AG10803 (cell line): ENCODE data around the gene PITHD1.
"Not testable (repeated sequence)": the region's sequence is repeated elsewhere in the genome, so short reads cannot be mapped to it uniquely, and the experiment has no call there.

Experiments used
- DNase-seq: peaks from one replicate; pipeline ENCODE4 v3.0.0; 2010; ENCODE audit warnings: low read depth
- H3K4me3 ChIP-seq: 2 replicates; pipeline ENCODE4 v1.5.1; 2011; ENCODE audit warnings: mild to moderate bottlenecking, low read length, control low read depth
- TF ChIP-seq, protein P1 (sequence below): conservative IDR thresholded peaks from 2 replicates; pipeline ENCODE4 v1.5.1; 2011; ENCODE audit warnings: mild to moderate bottlenecking, low read length, control low read depth, inconsistent platforms

PITHD1 gene

DNA sequence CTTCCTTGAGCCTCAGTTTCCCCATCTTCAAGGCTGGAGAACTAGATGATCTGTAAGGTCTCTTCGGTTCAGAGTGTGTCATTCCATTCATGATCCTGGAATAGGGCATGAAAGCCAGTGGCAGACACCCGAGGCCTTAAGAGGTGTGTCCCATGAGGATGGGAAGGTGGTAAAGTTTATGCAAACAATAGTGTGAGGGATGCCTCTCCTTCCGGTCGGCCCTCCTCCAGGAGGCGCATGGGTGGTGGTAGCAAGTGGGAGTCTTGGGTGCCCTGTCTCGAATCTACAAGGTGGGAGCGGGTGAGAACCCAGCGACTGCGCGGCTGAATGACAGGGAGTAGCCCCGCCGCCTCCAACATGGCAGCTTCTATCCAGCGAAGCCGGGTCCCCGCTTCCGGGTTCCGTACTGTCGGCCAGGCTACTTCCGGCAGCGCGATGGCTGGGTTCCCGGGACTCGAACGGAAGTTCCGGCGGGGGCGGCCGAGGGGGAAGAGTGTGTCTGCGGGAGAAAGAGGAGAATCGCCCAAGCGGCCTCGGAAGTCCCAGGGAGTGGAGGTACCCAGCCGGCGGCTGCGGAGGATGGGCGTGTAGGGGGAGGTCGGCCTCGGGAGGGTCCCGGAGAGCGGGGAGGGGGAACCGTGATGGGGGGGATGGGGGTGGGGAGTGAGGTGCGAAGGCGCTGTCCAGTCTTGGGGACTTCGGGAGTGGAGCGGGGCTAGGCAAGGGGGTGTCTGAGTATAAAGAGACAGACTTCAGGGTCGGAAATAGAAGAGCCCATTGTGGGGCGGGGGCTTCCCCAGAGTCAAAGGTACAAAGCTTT is 12.7 kb downstream of the PITHD1 start, which contains the start of gene LYPLA2:
LYPLA2 (plus strand) TSS at position 450 of the 820 bp plus-strand sequence. CDS start 1,538 bp downstream, outside the sequence.
- TF ChIP-seq, protein P1, sequence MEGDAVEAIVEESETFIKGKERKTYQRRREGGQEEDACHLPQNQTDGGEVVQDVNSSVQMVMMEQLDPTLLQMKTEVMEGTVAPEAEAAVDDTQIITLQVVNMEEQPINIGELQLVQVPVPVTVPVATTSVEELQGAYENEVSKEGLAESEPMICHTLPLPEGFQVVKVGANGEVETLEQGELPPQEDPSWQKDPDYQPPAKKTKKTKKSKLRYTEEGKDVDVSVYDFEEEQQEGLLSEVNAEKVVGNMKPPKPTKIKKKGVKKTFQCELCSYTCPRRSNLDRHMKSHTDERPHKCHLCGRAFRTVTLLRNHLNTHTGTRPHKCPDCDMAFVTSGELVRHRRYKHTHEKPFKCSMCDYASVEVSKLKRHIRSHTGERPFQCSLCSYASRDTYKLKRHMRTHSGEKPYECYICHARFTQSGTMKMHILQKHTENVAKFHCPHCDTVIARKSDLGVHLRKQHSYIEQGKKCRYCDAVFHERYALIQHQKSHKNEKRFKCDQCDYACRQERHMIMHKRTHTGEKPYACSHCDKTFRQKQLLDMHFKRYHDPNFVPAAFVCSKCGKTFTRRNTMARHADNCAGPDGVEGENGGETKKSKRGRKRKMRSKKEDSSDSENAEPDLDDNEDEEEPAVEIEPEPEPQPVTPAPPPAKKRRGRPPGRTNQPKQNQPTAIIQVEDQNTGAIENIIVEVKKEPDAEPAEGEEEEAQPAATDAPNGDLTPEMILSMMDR, result no peak
- DNase-seq, result peak; percentile 87

DNA sequence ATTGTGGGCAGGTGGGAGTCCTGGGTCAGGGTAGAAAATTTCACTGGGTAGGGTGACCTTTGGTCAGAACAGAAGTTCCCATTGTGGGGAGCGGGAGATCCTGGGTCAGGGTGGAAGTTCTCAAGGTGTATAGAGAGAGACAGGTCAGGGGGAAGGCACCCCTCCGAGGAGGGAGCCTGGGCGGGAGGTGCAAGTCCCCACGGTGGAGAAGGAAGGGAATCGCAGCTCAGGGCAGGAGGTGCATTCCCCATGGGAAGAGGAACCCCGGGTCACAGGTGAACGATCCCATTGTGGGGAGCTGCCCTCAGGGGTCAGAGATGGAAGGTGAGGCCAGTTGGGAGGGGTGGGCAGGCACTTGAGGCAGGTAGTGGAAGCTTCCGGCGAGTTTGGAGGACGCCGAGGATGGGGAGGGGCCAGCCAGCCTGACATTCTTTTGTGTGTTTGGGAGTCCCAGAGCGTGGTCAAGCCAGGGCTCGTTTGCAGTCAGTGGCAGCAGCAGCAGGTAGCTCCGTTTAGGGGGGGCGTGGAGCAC is 13.4 kb downstream of the PITHD1 start:
- DNase-seq, result no peak

More for the DNA sequence above, 12.7 kb downstream of the PITHD1 start, which contains the start of gene LYPLA2:
- H3K4me3 ChIP-seq, result peak within 1 kb of the TSS; percentile 92

DNA sequence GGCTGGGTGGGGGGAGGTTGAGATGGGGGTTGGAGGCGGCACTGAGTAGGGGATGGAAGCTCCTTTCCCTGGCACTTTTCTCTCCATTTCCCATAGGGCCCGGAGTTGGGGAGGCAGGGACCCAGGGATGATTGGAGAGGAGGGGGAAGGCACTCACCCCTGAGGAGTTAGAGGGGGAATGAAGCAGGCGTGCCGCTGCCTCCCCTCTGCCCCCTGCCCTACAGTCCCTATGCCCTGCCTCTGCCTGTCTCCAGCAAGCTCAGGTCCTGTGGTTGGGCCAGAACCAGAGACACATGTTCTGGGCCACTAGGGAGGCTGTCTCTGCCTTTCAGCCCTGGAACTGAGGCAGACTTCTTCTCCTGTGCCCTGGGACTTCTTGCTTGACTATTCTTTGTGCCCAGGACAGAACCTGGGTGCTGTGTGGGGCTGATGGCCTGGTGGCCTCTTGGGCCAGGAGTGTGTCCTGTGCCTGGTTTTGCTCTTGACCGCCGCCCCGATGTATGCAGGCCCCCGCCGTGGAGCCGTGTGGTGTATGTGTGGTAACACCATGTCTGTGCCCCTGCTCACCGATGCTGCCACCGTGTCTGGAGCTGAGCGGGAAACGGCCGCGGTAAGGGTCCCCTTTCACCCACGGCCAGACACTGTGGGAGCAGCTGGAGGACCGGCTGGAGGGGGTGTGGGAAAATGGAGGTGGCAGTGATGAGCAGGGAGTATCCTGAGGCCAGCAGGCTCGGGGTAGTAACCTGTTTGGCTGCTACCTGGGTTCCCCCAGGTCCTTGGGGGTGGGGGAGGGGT is 14.1 kb downstream of the PITHD1 start:
- peak overlapping the region; percentile 92 for H3K4me3 ChIP-seq
- TF ChIP-seq, protein P1, result no peak
- no peak for DNase-seq

More for the DNA sequence above, 13.4 kb downstream of the PITHD1 start:
- TF ChIP-seq, protein P1, result no peak
- H3K4me3 ChIP-seq, result peak overlapping the region; percentile 92

DNA sequence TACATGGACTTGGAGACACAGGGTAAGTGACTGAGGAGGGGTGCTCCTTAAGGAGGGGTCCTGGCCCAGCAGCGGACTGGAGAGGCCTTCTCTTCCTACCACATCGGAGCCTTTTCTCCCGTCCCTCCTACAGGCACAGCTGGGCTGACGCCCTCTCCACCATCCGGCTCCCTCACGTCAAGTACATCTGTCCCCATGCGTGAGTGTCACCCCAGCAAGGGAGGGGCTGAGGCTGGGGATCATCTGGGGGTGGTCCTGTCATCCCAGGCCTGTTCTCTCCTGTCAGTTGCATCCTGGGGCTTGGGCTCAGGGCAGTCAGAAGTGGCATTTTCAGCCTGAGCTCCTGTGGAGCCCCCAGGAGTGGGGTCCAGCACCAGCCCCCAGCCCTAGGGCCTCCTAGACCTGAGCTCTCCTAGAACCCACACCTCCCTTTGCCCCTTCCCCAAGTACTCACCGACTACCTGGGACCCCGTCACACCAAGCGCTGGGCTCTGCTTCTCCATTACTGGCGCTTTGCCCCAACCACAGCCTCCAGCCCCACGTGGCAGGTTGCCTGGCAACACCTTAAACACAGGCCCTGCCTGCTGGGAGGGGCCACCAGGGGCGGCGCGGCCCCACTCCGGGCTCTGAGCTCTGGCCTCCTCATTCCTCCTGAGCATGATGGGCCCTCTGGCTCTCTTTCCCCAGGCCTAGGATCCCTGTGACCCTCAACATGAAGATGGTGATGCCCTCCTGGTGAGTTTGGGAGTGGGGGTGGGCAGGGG is 15.0 kb downstream of the PITHD1 start:
- peak; percentile 34 for DNase-seq
- TF ChIP-seq, protein P1, result no peak
- H3K4me3 ChIP-seq, result no peak overlapping the region

DNA sequence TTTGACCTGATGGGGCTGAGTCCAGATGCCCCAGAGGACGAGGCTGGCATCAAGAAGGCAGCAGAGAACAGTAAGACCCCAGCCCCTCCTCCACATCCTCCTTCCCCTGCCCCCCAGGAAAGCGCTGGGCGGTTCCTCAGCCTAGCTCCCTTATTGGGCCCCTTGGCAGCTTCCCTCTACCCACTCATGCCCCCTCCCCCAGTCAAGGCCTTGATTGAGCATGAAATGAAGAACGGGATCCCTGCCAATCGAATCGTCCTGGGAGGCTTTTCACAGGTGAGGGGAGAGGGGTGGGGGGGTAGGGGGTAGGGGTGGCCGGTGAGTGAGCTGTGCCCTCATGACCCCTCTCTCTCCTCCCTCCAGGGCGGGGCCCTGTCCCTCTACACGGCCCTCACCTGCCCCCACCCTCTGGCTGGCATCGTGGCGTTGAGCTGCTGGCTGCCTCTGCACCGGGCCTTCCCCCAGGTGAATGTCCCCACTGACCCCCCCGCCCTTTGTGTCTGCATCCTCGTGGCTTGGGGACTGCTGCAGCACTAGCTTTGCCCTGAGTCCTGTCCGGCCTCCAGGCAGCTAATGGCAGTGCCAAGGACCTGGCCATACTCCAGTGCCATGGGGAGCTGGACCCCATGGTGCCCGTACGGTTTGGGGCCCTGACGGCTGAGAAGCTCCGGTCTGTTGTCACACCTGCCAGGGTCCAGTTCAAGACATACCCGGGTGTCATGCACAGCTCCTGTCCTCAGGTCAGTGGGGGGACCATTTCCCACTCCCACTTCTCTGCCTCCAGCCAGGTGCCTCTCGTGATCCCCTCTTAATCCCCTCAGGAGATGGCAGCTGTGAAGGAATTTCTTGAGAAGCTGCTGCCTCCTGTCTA is 15.9 kb downstream of the PITHD1 start:
- H3K4me3 ChIP-seq, result no peak overlapping the region
- DNase-seq, result no peak
- TF ChIP-seq, protein P1, result no peak

DNA sequence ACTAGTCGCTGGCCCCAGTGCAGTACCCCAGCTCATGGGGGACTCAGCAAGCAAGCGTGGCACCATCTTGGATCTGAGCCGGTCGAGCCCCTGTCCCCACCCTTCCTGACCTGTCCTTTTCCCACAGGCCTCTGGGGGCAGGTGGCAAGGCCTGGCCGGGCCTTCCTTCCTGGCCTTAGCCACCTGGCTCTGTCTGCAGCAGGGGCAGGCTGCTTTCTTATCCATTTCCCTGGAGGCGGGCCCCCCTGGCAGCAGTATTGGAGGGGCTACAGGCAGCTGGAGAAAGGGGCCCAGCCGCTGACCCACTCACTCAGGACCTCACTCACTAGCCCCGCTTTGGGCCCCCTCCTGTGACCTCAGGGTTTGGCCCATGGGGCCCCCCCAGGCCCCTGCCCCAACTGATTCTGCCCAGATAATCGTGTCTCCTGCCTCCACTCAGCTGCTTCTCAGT is 16.5 kb downstream of the PITHD1 start:
- H3K4me3 ChIP-seq, result not testable (repeated sequence)

More for the DNA sequence above, 16.5 kb downstream of the PITHD1 start:
- not testable (repeated sequence) for DNase-seq
